ENCODE measurements around the gene CHADL. TPM values are rescaled to one million over a fixed set of nuclear protein-coding genes. Genes with fewer than 3 reads are reported as not detected.
"Not testable (repeated sequence)": the region's sequence is repeated elsewhere in the genome, so short reads cannot be mapped to it uniquely, and the experiment has no call there.

Gene CHADL
- total RNA-seq, 4 donors from 2014 or later = 0.73 to 1.3 TPM; not detected in 2

GRCh38 chr22:41181349-41182241, 59.1 kb downstream of the CHADL start:
- in situ Hi-C loops (cut with MboI; ENCODE audit: low sequenced_read_pairs in 4 of 4) = no loop called here
- no peaks in the 10 kb centered on the region for H3K27me3 ChIP-seq
- TF ChIP-seq CTCF (IDR thresholded peaks at IDR 0.05 in 4 of 5, conservative IDR thresholded peaks at IDR 0.05 in 1 of 5) = no peak
- TF ChIP-seq POLR2A (IDR thresholded peaks at IDR 0.05) = no peak
- peaks cover 0 to 26% of the 10 kb centered on the region in 2 donors for H3K36me3 ChIP-seq
- H3K4me1 ChIP-seq = peaks cover 35% of the 10 kb centered on the region in 2 donors
- ATAC-seq (peak; percentile 45 to 72), DNase-seq (peak in 1 of 2 donors; percentile 68)
- peak overlapping the region; percentile 18 to 72 (median 67) for H3K27ac ChIP-seq
- H3K4me3 ChIP-seq = no peak overlapping the region
- intact Hi-C loops (cut with DNase I; ENCODE audit: low total_unique reads) = loop anchor here (5.0 kb wide), 2 partner anchors 89 to 229 kb away; partner anchors contain the start of genes EP300 and RBX1
- H3K9me3 ChIP-seq = no peaks in the 10 kb centered on the region

- DNase-seq = no peak
- H3K36me3 ChIP-seq = peaks cover 0 to 33% of the 10 kb centered on the region in 2 donors
- intact Hi-C loops (cut with DNase I; ENCODE audit: low total_unique reads) = loop anchor here (5.0 kb wide), 2 partner anchors 89 to 229 kb away; partner anchors contain the start of genes EP300 and RBX1
- no peaks in the 10 kb centered on the region for H3K9me3 ChIP-seq
- peak overlapping the region in 3 of 4 donors; percentile 64 to 72 (median 70) for H3K27ac ChIP-seq
- in situ Hi-C loops (cut with MboI; ENCODE audit: low sequenced_read_pairs in 4 of 4) = no loop called here
- no peaks in the 10 kb centered on the region for H3K27me3 ChIP-seq
- ATAC-seq = no peak
- peaks cover 35% of the 10 kb centered on the region in 2 donors for H3K4me1 ChIP-seq
- TF ChIP-seq POLR2A (IDR thresholded peaks at IDR 0.05) (no peak), CTCF (IDR thresholded peaks at IDR 0.05 in 4 of 5, conservative IDR thresholded peaks at IDR 0.05 in 1 of 5) (no peak)
- H3K4me3 ChIP-seq = no peak overlapping the region
Observed at GRCh38 chr22:41180926-41181325, 59.8 kb downstream of the CHADL start.

GRCh38 chr22:41180362-41180761, 60.4 kb downstream of the CHADL start:
- H3K9me3 ChIP-seq; H3K27me3 ChIP-seq; in situ Hi-C loops (cut with MboI; ENCODE audit: low sequenced_read_pairs in 4 of 4); DNase-seq; ATAC-seq; H3K4me3 ChIP-seq: not testable (repeated sequence)
- Histone ChIP-seq H3K4me1 (peaks cover 35 to 36% of the 10 kb centered on the region in 2 donors), H3K27ac (peak overlapping the region in 1 of 4 donors; percentile 64), H3K36me3 (peaks cover 0 to 38% of the 10 kb centered on the region in 2 donors)
- intact Hi-C loops (cut with DNase I; ENCODE audit: low total_unique reads) = loop anchor here (5.0 kb wide), 2 partner anchors 88 to 228 kb away; partner anchors contain the start of genes EP300 and RBX1

Small RNAs within 50 kb of the gene (microRNA-seq; reads per million reads assigned to microRNA genes)
- gene MIR6889 (ENCODE audit: borderline replicate concordance in 2 of 2) = 0 reads per million in 2 donors

Other genes with a start within 250 kb of the CHADL start
- gene EP300, start 148.3 kb downstream of the CHADL start, total RNA-seq = 10 to 100 TPM; 29.6 to 53.0 (median 38.0) TPM
- 10 to 100 TPM in 3 of 4 donors, 1 to 10 TPM in 1; 4.8 to 14.4 (median 12.4) TPM for gene L3MBTL2, start 35.6 kb downstream of the CHADL start, total RNA-seq
- gene RANGAP1, start 45.3 kb upstream of the CHADL start, total RNA-seq = 10 to 100 TPM; 31.4 to 75.2 (median 52.1) TPM
- gene ZC3H7B, start 60.6 kb upstream of the CHADL start, total RNA-seq = 10 to 100 TPM; 17.0 to 22.6 (median 20.5) TPM
- 10 to 100 TPM; 15.6 to 39.8 (median 19.5) TPM for gene TEF, start 141.0 kb upstream of the CHADL start, total RNA-seq
- 10 to 100 TPM; 48.1 to 93.6 (median 65.7) TPM for gene TOB2, start 205.9 kb upstream of the CHADL start, total RNA-seq
- gene PHF5A, start 227.8 kb upstream of the CHADL start, total RNA-seq = 10 to 100 TPM; 33.8 to 43.5 (median 38.9) TPM
- 100 to 1,000 TPM; 361 to 763 (median 473) TPM for gene ACO2, start 228.2 kb upstream of the CHADL start, total RNA-seq